Measurements from ENCODE around the gene SERPINH1. TPM values are rescaled to one million over a fixed set of nuclear protein-coding genes. Genes with fewer than 3 reads are reported as not detected.

Gene SERPINH1
- total and polyA plus RNA-seq, 2 donors (not counting 1 experiment from before 2014, with no cell fraction given), result 3.0 to 5.7 TPM

DNA sequence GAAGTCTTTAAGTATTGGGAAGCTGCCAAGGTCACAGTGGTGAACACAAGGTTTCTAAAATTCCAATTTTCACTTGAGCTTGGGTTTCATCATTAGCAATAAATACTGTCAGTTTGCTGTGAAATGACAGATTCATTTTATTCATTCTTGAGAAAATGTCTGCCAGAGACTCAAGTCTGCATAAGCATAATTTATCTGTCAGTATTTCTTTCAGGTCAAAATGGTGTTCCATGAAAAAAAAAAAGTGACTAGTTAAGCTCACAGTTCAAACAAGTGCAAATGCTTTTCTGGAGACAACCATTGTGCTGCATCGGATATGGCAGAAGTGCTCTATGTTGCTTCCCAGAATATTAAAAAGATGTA, 28.2 kb upstream of the SERPINH1 start:
- Mint-ChIP-seq H3K4me1 (peaks cover 39% of the 10 kb centered on the region), H3K9me3 (ENCODE audit: insufficient read depth) (no peaks in the 10 kb centered on the region), H3K27me3 (peaks cover 21% of the 10 kb centered on the region), H3K4me3 (no peak overlapping the region), H3K27ac (no peak overlapping the region)
- no CpG with 5 or more reads among the region's 1 CpG for WGBS (ENCODE audit: insufficient coverage)
- H4K20me1 ChIP-seq (ENCODE audit: control insufficient read depth, insufficient read depth, low read length, poor library complexity, severe bottlenecking), result no peaks in the 10 kb centered on the region
- H3K4me1 ChIP-seq (ENCODE audit: control insufficient read depth in 2 of 2, insufficient read depth in 2 of 2, low read length in 2 of 2), result peaks cover 17 to 37% of the 10 kb centered on the region in 2 donors
- H3K79me2 ChIP-seq (ENCODE audit: control insufficient read depth, insufficient read depth, low read length), result no peaks in the 10 kb centered on the region
- intact Hi-C loops (cut with micrococcal nuclease), result no loop called here
- peaks cover 0 to 5% (median 3%) of the 10 kb centered on the region in 4 experiments for H3K27me3 ChIP-seq (replicated peaks in 1 of 4; ENCODE audit: control extremely low read depth in 1 of 4, control insufficient read depth in 3 of 4, insufficient read depth in 4 of 4, low read length in 3 of 4)
- no peak overlapping the region for H3K9ac ChIP-seq (ENCODE audit: low read length)
- no peak overlapping the region for H3K4me3 ChIP-seq (ENCODE audit: control extremely low read depth in 1 of 5, extremely low read depth in 1 of 5, insufficient read depth in 1 of 5, low read depth in 2 of 5, low read length in 4 of 5)
- POLR2A ChIA-PET, result interaction anchor here (0.9 kb wide), 1 partner anchor 126 kb away, joined by 3 read pairs; no protein-coding TSS in a partner anchor
- TF ChIP-seq EZH2 (IDR thresholded peaks at IDR 0.05; ENCODE audit: borderline replicate concordance, insufficient read depth, low read depth, low read length, poor library complexity, severe bottlenecking), result no peak
- no peak for TF ChIP-seq CTCF (IDR thresholded peaks at IDR 0.05)
- ATAC-seq (ENCODE audit: low read depth) (no peak), DNase-seq (no peak)
- no peak overlapping the region for H3K4me2 ChIP-seq (replicated peaks; ENCODE audit: low read depth, low read length, poor library complexity, severe bottlenecking)
- H2AFZ ChIP-seq (ENCODE audit: insufficient read depth, low read depth, low read length, poor library complexity, severe bottlenecking), result no peak overlapping the region
- H3K27ac ChIP-seq (ENCODE audit: low read length in 2 of 2), result no peak overlapping the region
- H3K36me3 ChIP-seq (replicated peaks in 1 of 2; ENCODE audit: control extremely low read depth in 1 of 2, control insufficient read depth in 1 of 2, extremely low read depth in 1 of 2, insufficient read depth in 2 of 2, low read length in 1 of 2), result no peaks in the 10 kb centered on the region
- peaks cover 0 to 2% (median 0%) of the 10 kb centered on the region in 3 donors for H3K9me3 ChIP-seq (ENCODE audit: control extremely low read depth in 1 of 3, control insufficient read depth in 2 of 3, insufficient read depth in 1 of 3, low read length in 2 of 3)
- CTCF ChIA-PET, result interaction anchor here (0.9 to 9.0 kb wide), 15 partner anchors 9 to 254 kb away, joined by 3 to 284 read pairs (median 7); no protein-coding TSS in a partner anchor

- Histone ChIP-seq H3K9me3 (ENCODE audit: control extremely low read depth in 1 of 3, control insufficient read depth in 2 of 3, insufficient read depth in 1 of 3, low read length in 2 of 3) (peaks cover 0 to 2% (median 0%) of the 10 kb centered on the region in 3 donors), H3K9ac (ENCODE audit: low read length) (no peak overlapping the region), H3K27me3 (replicated peaks in 1 of 4; ENCODE audit: control extremely low read depth in 1 of 4, control insufficient read depth in 3 of 4, insufficient read depth in 4 of 4, low read length in 3 of 4) (peaks cover 0 to 5% (median 2%) of the 10 kb centered on the region in 4 experiments), H3K4me1 (ENCODE audit: control insufficient read depth in 2 of 2, insufficient read depth in 2 of 2, low read length in 2 of 2) (peaks cover 17 to 37% of the 10 kb centered on the region in 2 donors), H2AFZ (ENCODE audit: insufficient read depth, low read depth, low read length, poor library complexity, severe bottlenecking) (no peak overlapping the region), H3K4me2 (replicated peaks; ENCODE audit: low read depth, low read length, poor library complexity, severe bottlenecking) (no peak overlapping the region), H3K4me3 (ENCODE audit: control extremely low read depth in 1 of 5, extremely low read depth in 1 of 5, insufficient read depth in 1 of 5, low read depth in 2 of 5, low read length in 4 of 5) (no peak overlapping the region), H3K27ac (ENCODE audit: low read length in 2 of 2) (no peak overlapping the region), H3K36me3 (replicated peaks in 1 of 2; ENCODE audit: control extremely low read depth in 1 of 2, control insufficient read depth in 1 of 2, extremely low read depth in 1 of 2, insufficient read depth in 2 of 2, low read length in 1 of 2) (no peaks in the 10 kb centered on the region), H3K79me2 (ENCODE audit: control insufficient read depth, insufficient read depth, low read length) (no peaks in the 10 kb centered on the region), H4K20me1 (ENCODE audit: control insufficient read depth, insufficient read depth, low read length, poor library complexity, severe bottlenecking) (no peaks in the 10 kb centered on the region)
- ChIA-PET CTCF (interaction anchor here (0.9 to 9.0 kb wide), 12 partner anchors 8 to 148 kb away, joined by 3 to 284 read pairs (median 6); no protein-coding TSS in a partner anchor), POLR2A (interaction anchor here (0.9 kb wide), 1 partner anchor 127 kb away, joined by 3 read pairs; no protein-coding TSS in a partner anchor)
- intact Hi-C loops (cut with micrococcal nuclease), result no loop called here
- Mint-ChIP-seq H3K27ac (no peak overlapping the region), H3K27me3 (peaks cover 26% of the 10 kb centered on the region), H3K4me3 (no peak overlapping the region), H3K4me1 (peaks cover 39% of the 10 kb centered on the region), H3K9me3 (ENCODE audit: insufficient read depth) (no peaks in the 10 kb centered on the region)
- ATAC-seq (ENCODE audit: low read depth) (no peak), DNase-seq (no peak)
- TF ChIP-seq EZH2 (IDR thresholded peaks at IDR 0.05; ENCODE audit: borderline replicate concordance, insufficient read depth, low read depth, low read length, poor library complexity, severe bottlenecking) (no peak), CTCF (IDR thresholded peaks at IDR 0.05) (no peak)
- WGBS (ENCODE audit: insufficient coverage), result 29% methylated on average over 10 of the region's 15 CpGs
These were observed 27.6 kb upstream of the SERPINH1 start for GRCh38 chr11:75534259-75535069.
